NCI-H187 (cell line): ENCODE results near the gene TTC28.
"Not testable (repeated sequence)": the region's sequence is repeated elsewhere in the genome, so short reads cannot be mapped to it uniquely, and the experiment has no call there.

Experiments used
- DNase-seq, 2 experiments: peaks; one replicate each; lab custom pipeline; 2025; lab: John Stamatoyannopoulos, UW

TTC28 gene

GRCh38 chr22:28601915-28602314 lies 77.7 kb downstream of the TTC28 start:
- no peak for DNase-seq

GRCh38 chr22:28600546-28601143 lies 79.0 kb downstream of the TTC28 start:
- DNase-seq = peak in 1 of 2 experiments; percentile 1

- no peak for DNase-seq
Observed at GRCh38 chr22:28599693-28600092, 79.9 kb downstream of the TTC28 start.

GRCh38 chr22:28597665-28598064 lies 82.0 kb downstream of the TTC28 start:
- no peak for DNase-seq

- DNase-seq = no peak
Observed at GRCh38 chr22:28594797-28595462, 84.7 kb downstream of the TTC28 start.

- DNase-seq = no peak
Observed at GRCh38 chr22:28594076-28594796, 85.4 kb downstream of the TTC28 start.

- no peak for DNase-seq
Observed at GRCh38 chr22:28593299-28593698, 86.3 kb downstream of the TTC28 start.

GRCh38 chr22:28589102-28589750 lies 90.4 kb downstream of the TTC28 start:
- no peak for DNase-seq

- DNase-seq = no peak
Observed at GRCh38 chr22:28585324-28585723, 94.3 kb downstream of the TTC28 start.

GRCh38 chr22:28582806-28583205 lies 96.8 kb downstream of the TTC28 start:
- DNase-seq = no peak

- DNase-seq = no peak
Observed at GRCh38 chr22:28581016-28581415, 98.6 kb downstream of the TTC28 start.

GRCh38 chr22:28576162-28576561 lies 103.5 kb downstream of the TTC28 start:
- no peak for DNase-seq

GRCh38 chr22:28574159-28574788 lies 105.4 kb downstream of the TTC28 start:
- DNase-seq = no peak

GRCh38 chr22:28570696-28571373 lies 108.8 kb downstream of the TTC28 start:
- DNase-seq = no peak

- not testable (repeated sequence) for DNase-seq
Observed at GRCh38 chr22:28568974-28569373, 110.7 kb downstream of the TTC28 start.

- DNase-seq = no peak
Observed at GRCh38 chr22:28568099-28568498, 111.5 kb downstream of the TTC28 start.

GRCh38 chr22:28566920-28567499 lies 112.6 kb downstream of the TTC28 start:
- not testable (repeated sequence) for DNase-seq

GRCh38 chr22:28563636-28564035 lies 116.0 kb downstream of the TTC28 start:
- no peak for DNase-seq

GRCh38 chr22:28562324-28562723 lies 117.3 kb downstream of the TTC28 start:
- no peak for DNase-seq

GRCh38 chr22:28560743-28561101 lies 118.9 kb downstream of the TTC28 start:
- not testable (repeated sequence) for DNase-seq

GRCh38 chr22:28560046-28560742 lies 119.4 kb downstream of the TTC28 start:
- no peak for DNase-seq
